Esophagus squamous epithelium (tissue), 4 donors: ENCODE data around the gene SERP2.

Experiments
- POLR2A ChIP-seq, 4 donors: fragments of 450-650 bp; IDR thresholded peaks; one replicate each; pipeline ENCODE4 v1.6.1; 2017; ENCODE audit warnings: antibody characterized with exemption in 4 of 4, mild to moderate bottlenecking in 4 of 4, moderate library complexity in 3 of 4
- TF ChIP-seq, protein P1 (sequence below), 6 experiments: fragments of 450-650 bp in 4 of 6; fragments of 200-600 bp in 2 of 6; sonication (generic) in 2 of 6; IDR thresholded peaks; one replicate each; pipeline ENCODE4 v1.5.1; 2016 to 2019; ENCODE audit warnings: antibody characterized with exemption in 6 of 6, mild to moderate bottlenecking in 4 of 6, moderate library complexity in 4 of 6

DNA sequence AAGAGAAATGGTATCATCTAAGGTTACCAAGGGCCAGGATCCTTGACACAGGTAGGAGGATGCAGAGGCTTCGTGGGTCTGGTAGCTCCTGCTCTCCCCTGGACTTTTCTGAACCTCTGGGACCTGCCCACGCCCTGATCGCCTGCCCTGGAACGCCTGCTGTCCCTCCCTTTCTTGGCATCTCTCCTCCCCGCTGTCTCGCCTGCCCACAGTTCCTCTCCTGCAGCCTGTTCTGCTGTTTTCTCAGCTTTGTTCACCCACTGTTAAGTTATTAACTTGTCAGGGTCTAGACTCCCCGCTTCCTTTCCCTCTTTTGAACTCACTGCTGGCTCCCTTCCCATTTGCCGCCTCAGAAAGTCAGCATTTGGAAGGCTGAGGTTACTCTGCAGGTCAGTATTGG, 19.8 kb downstream of the SERP2 start:
- TF ChIP-seq, protein P1, sequence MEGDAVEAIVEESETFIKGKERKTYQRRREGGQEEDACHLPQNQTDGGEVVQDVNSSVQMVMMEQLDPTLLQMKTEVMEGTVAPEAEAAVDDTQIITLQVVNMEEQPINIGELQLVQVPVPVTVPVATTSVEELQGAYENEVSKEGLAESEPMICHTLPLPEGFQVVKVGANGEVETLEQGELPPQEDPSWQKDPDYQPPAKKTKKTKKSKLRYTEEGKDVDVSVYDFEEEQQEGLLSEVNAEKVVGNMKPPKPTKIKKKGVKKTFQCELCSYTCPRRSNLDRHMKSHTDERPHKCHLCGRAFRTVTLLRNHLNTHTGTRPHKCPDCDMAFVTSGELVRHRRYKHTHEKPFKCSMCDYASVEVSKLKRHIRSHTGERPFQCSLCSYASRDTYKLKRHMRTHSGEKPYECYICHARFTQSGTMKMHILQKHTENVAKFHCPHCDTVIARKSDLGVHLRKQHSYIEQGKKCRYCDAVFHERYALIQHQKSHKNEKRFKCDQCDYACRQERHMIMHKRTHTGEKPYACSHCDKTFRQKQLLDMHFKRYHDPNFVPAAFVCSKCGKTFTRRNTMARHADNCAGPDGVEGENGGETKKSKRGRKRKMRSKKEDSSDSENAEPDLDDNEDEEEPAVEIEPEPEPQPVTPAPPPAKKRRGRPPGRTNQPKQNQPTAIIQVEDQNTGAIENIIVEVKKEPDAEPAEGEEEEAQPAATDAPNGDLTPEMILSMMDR (IDR thresholded peaks at IDR 0.05), result no peak
- no peak for TF ChIP-seq POLR2A (IDR thresholded peaks at IDR 0.05)
